ENCODE measurements around the gene CDH20. TPM values are rescaled to one million over a fixed set of nuclear protein-coding genes. Genes with fewer than 3 reads are reported as not detected.
A peak's percentile ranks its signal among the peaks of the same experiment; 100 is the strongest.

CDH20 gene
- 0.10 TPM for total RNA-seq (2013)
- polyA plus RNA-seq, result not detected
- polyA minus RNA-seq, result not detected in 2 replicates
- total RNA-seq, result 0.11 to 2.3 (median 0.35) reads per million in 11 experiments

DNA sequence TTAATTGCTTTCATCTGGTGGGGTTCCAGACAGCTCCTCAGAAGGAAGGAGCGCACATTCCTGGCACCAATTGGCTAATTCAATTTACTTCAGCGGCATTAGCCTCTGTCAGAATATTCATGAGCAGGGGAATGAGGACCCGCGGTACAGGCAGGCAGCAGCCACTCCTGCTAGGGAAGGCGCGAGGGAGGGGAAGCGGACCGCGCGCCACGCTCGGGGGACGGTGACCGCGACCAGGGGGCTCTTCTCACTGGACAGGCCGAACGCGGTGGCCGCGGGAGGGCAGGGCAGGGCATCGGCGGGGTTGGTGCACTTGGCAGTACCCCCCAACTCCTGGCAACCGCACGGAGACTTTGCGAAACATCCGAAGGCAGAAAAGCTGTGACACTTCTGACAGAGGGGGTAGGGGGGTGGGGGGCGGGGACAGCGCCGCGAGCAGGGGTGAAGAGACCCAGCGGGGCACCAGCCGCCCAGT is at the start of gene CDH20:
Gene CDH20 (plus strand): TSS at position 160 of the 475 bp plus-strand sequence.
- Mint-ChIP-seq H3K4me3 (peak within 1 kb of the TSS in 1 of 2 donors; percentile 77), H3K4me1 (peaks cover 2% of the 10 kb centered on the region), H3K27me3 (ENCODE audit: low read depth in 3 of 3) (peaks cover 30 to 51% (median 42%) of the 10 kb centered on the region in 3 donors), H3K9me3 (peaks cover 0 to 8% (median 0%) of the 10 kb centered on the region in 7 donors), H3K27ac (no peak within 1 kb of the TSS), H3K36me3 (no peaks in the 10 kb centered on the region)
- peaks cover 24 to 48% of the 10 kb centered on the region in 2 donors for H3K27me3 ChIP-seq (ENCODE audit: control insufficient read depth in 2 of 2, insufficient read depth in 2 of 2, low read length in 2 of 2)
- H3K27ac ChIP-seq (ENCODE audit: low read depth in 1 of 2, low read length in 2 of 2), result no peak within 1 kb of the TSS
- no peak for DNase-seq
- TF ChIP-seq, protein P1, sequence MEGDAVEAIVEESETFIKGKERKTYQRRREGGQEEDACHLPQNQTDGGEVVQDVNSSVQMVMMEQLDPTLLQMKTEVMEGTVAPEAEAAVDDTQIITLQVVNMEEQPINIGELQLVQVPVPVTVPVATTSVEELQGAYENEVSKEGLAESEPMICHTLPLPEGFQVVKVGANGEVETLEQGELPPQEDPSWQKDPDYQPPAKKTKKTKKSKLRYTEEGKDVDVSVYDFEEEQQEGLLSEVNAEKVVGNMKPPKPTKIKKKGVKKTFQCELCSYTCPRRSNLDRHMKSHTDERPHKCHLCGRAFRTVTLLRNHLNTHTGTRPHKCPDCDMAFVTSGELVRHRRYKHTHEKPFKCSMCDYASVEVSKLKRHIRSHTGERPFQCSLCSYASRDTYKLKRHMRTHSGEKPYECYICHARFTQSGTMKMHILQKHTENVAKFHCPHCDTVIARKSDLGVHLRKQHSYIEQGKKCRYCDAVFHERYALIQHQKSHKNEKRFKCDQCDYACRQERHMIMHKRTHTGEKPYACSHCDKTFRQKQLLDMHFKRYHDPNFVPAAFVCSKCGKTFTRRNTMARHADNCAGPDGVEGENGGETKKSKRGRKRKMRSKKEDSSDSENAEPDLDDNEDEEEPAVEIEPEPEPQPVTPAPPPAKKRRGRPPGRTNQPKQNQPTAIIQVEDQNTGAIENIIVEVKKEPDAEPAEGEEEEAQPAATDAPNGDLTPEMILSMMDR (IDR thresholded peaks at IDR 0.05), result no peak
- H3K9ac ChIP-seq (ENCODE audit: insufficient read depth, low read length, poor library complexity, severe bottlenecking), result no peak within 1 kb of the TSS
- H3K4me3 ChIP-seq (replicated peaks in 1 of 3; ENCODE audit: low read depth in 2 of 3, low read length in 3 of 3), result no peak within 1 kb of the TSS
- H3K79me2 ChIP-seq (ENCODE audit: insufficient read depth, low read length), result no peaks in the 10 kb centered on the region
- no peak within 1 kb of the TSS for H2AFZ ChIP-seq (ENCODE audit: insufficient read depth, low read depth, low read length, poor library complexity, severe bottlenecking)
- H4K20me1 ChIP-seq (ENCODE audit: insufficient read depth, low read length), result no peaks in the 10 kb centered on the region
- no peak within 1 kb of the TSS for H3K4me2 ChIP-seq (replicated peaks; ENCODE audit: extremely low read depth, low read length, poor library complexity, severe bottlenecking)
- no peaks in the 10 kb centered on the region for H3K9me3 ChIP-seq (replicated peaks in 1 of 2; ENCODE audit: control insufficient read depth in 1 of 2, insufficient read depth in 1 of 2, low read length in 2 of 2)
- H3K36me3 ChIP-seq (replicated peaks in 1 of 2; ENCODE audit: control insufficient read depth in 1 of 2, insufficient read depth in 2 of 2, low read length in 2 of 2), result no peaks in the 10 kb centered on the region
- 2% methylated on average over 26 of the region's 32 CpGs for WGBS (ENCODE audit: insufficient coverage)
- intact Hi-C loops (cut with micrococcal nuclease), result no loop called here
- no peaks in the 10 kb centered on the region for H3K4me1 ChIP-seq (ENCODE audit: control insufficient read depth in 1 of 2, insufficient read depth in 2 of 2, low read length in 2 of 2)

DNA sequence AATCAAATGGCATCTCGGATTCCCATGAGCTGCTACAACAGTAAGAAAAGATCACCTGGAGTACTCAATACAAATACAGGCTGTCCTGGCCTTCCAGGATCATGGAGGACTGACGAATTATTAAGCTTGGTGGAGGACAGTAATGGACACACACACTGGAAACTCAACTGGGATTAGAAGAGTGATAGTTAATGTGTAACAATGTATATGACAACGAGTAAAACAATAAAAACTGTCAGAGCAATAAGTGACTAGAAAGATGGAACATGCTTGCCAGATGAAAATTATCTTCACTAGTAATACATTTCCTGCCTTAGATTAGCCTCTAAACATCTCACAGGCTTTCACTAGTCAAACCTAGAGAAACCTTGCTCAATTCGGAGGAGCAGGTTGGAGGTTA is 49.2 kb upstream of the CDH20 start:
- Mint-ChIP-seq H3K27me3 (ENCODE audit: low read depth in 3 of 3) (peaks cover 0 to 1% (median 0%) of the 10 kb centered on the region in 3 donors), H3K4me3 (no peak overlapping the region), H3K9me3 (peaks cover 2 to 10% (median 5%) of the 10 kb centered on the region in 7 donors), H3K36me3 (no peaks in the 10 kb centered on the region), H3K4me1 (no peaks in the 10 kb centered on the region), H3K27ac (no peak overlapping the region)
- Histone ChIP-seq H3K4me3 (replicated peaks in 1 of 3; ENCODE audit: low read depth in 2 of 3, low read length in 3 of 3) (no peak overlapping the region), H3K4me2 (replicated peaks; ENCODE audit: extremely low read depth, low read length, poor library complexity, severe bottlenecking) (no peak overlapping the region), H3K4me1 (ENCODE audit: control insufficient read depth in 1 of 2, insufficient read depth in 2 of 2, low read length in 2 of 2) (no peaks in the 10 kb centered on the region), H3K27ac (ENCODE audit: low read depth in 1 of 2, low read length in 2 of 2) (no peak overlapping the region), H3K79me2 (ENCODE audit: insufficient read depth, low read length) (no peaks in the 10 kb centered on the region), H3K9ac (ENCODE audit: insufficient read depth, low read length, poor library complexity, severe bottlenecking) (no peak overlapping the region), H4K20me1 (ENCODE audit: insufficient read depth, low read length) (no peaks in the 10 kb centered on the region), H2AFZ (ENCODE audit: insufficient read depth, low read depth, low read length, poor library complexity, severe bottlenecking) (no peak overlapping the region), H3K36me3 (replicated peaks in 1 of 2; ENCODE audit: control insufficient read depth in 1 of 2, insufficient read depth in 2 of 2, low read length in 2 of 2) (no peaks in the 10 kb centered on the region), H3K9me3 (replicated peaks in 1 of 2; ENCODE audit: control insufficient read depth in 1 of 2, insufficient read depth in 1 of 2, low read length in 2 of 2) (peaks cover 5 to 7% of the 10 kb centered on the region in 2 donors), H3K27me3 (ENCODE audit: control insufficient read depth in 2 of 2, insufficient read depth in 2 of 2, low read length in 2 of 2) (no peaks in the 10 kb centered on the region)
- no peak for DNase-seq
- intact Hi-C loops (cut with micrococcal nuclease), result no loop called here
- TF ChIP-seq, protein P1 (IDR thresholded peaks at IDR 0.05), result no peak
- WGBS (ENCODE audit: insufficient coverage), result no CpG with 5 or more reads among the region's 4 CpGs
